Measurements from ENCODE around the gene VEPH1. TPM values are rescaled to one million over a fixed set of nuclear protein-coding genes. Genes with fewer than 3 reads are reported as not detected.

VEPH1 gene
- total RNA-seq, 1 experiment from 2014 or later = 35.1 TPM

DNA sequence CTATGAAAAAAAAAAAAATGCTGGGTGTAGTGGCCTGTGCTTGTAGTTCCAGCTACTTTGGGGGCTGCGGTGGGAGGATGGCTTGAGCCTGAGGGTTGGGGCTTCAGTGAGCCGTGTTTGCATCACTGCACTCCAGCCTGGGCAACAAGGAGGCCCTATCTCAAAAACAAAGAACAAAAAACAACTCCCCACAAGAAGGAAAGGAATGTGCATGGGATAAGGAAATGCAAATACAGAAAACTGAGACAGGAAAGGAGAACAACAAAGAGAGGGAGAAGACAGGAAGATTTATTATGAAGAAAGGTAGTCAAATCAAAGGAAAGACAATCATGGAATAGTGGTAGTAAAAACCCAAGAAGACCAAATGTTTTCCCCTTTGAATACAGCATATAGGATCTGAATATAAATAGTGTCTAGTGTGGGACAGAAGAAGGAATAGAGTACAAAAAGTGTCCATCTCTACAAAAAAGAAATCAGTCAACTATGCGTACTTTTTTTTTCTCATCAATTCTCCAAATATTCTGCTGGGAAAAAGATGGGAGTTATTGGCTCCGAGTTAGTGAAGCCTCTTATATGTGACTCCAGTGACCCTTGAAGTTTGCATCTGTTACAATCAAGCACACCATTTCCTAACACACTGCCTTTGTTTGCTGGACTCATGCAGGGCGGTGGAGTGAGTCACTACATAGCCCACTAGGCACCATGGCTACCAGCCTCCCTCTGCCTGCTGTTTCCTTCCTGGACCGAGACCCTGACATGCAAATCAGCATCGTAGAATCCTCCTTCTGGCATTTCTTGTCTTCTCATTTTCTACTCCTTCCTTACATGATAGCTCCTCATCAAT lies 167.8 kb downstream of the VEPH1 start:
- CTCF ChIA-PET = interaction anchor here (0.8 kb wide), 1 partner anchor 174 kb away, joined by 3 read pairs; no protein-coding TSS in a partner anchor
- H3K4me1 Mint-ChIP-seq (ENCODE audit: low read depth, unreplicated experiment) = peaks cover 26% of the 10 kb centered on the region
- no peaks in the 10 kb centered on the region for H3K9me3 Mint-ChIP-seq (ENCODE audit: low read depth, unreplicated experiment)
- TF ChIP-seq, protein P1, sequence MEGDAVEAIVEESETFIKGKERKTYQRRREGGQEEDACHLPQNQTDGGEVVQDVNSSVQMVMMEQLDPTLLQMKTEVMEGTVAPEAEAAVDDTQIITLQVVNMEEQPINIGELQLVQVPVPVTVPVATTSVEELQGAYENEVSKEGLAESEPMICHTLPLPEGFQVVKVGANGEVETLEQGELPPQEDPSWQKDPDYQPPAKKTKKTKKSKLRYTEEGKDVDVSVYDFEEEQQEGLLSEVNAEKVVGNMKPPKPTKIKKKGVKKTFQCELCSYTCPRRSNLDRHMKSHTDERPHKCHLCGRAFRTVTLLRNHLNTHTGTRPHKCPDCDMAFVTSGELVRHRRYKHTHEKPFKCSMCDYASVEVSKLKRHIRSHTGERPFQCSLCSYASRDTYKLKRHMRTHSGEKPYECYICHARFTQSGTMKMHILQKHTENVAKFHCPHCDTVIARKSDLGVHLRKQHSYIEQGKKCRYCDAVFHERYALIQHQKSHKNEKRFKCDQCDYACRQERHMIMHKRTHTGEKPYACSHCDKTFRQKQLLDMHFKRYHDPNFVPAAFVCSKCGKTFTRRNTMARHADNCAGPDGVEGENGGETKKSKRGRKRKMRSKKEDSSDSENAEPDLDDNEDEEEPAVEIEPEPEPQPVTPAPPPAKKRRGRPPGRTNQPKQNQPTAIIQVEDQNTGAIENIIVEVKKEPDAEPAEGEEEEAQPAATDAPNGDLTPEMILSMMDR (IDR thresholded peaks at IDR 0.05; ENCODE audit: unreplicated experiment) = no peak
- no peaks in the 10 kb centered on the region for H3K36me3 Mint-ChIP-seq (ENCODE audit: insufficient read depth, unreplicated experiment)
- intact Hi-C loops (cut with micrococcal nuclease; ENCODE audit: unreplicated experiment) = no loop called here
- no peaks in the 10 kb centered on the region for H3K27me3 Mint-ChIP-seq (ENCODE audit: unreplicated experiment)
- peak; percentile 84 for DNase-seq
- peak overlapping the region; percentile 1 for H3K4me3 Mint-ChIP-seq (ENCODE audit: low read depth, unreplicated experiment)
- no TSS peak for BruUV-seq (replicated peaks)
- peak overlapping the region; percentile 64 for H3K27ac Mint-ChIP-seq (ENCODE audit: unreplicated experiment)

DNA sequence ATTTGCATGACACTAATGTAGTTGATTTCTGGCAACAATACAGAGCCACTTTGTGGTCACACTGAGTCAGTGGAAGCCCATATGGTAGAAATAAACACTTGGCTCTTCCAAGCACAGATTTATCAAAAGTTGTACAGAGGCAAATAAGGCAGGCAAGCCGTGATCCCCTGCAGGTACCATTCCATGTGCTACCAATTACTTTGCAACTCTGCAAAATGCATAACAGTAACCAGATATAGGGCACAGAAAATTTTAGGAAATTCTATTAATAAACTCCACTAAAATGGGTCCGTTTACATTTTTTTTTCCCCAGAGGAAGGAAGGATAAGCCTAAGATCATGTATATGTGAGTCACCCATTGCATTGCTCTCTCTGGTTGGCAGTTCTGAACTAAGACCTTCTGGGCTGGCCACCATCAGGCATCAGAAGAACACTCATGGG lies 169.6 kb downstream of the VEPH1 start:
- no peaks in the 10 kb centered on the region for H3K27me3 Mint-ChIP-seq (ENCODE audit: unreplicated experiment)
- peaks cover 26% of the 10 kb centered on the region for H3K4me1 Mint-ChIP-seq (ENCODE audit: low read depth, unreplicated experiment)
- TF ChIP-seq, protein P1 (IDR thresholded peaks at IDR 0.05; ENCODE audit: unreplicated experiment) = no peak
- no peak overlapping the region for H3K27ac Mint-ChIP-seq (ENCODE audit: unreplicated experiment)
- H3K9me3 Mint-ChIP-seq (ENCODE audit: low read depth, unreplicated experiment) = no peaks in the 10 kb centered on the region
- no peak overlapping the region for H3K4me3 Mint-ChIP-seq (ENCODE audit: low read depth, unreplicated experiment)
- no TSS peak for BruUV-seq (replicated peaks)
- CTCF ChIA-PET = no interaction called here
- no peaks in the 10 kb centered on the region for H3K36me3 Mint-ChIP-seq (ENCODE audit: insufficient read depth, unreplicated experiment)
- intact Hi-C loops (cut with micrococcal nuclease; ENCODE audit: unreplicated experiment) = no loop called here
- no peak for DNase-seq

DNA sequence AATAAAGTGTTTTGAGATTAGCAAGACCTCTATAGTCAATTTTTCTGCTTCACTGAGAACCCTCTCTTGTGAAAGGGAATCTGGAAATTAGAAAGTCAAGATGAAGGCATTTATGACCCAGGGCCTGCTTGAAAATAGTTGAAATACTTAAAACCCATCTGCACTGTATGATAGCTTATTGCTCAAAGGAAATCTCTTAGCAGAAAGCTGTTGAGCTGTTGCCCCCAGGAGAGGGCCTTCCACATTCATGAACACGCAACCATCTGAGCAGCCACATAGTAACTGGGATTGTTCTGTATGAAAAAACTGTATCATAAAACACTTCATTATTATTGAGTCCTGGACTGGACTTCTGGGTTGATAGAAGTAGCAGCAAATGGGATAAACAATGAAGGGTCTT lies 173.0 kb downstream of the VEPH1 start:
- BruUV-seq (replicated peaks) = no TSS peak
- H3K4me1 Mint-ChIP-seq (ENCODE audit: low read depth, unreplicated experiment) = peaks cover 10% of the 10 kb centered on the region
- no peaks in the 10 kb centered on the region for H3K36me3 Mint-ChIP-seq (ENCODE audit: insufficient read depth, unreplicated experiment)
- no peak overlapping the region for H3K4me3 Mint-ChIP-seq (ENCODE audit: low read depth, unreplicated experiment)
- H3K27ac Mint-ChIP-seq (ENCODE audit: unreplicated experiment) = no peak overlapping the region
- no peaks in the 10 kb centered on the region for H3K27me3 Mint-ChIP-seq (ENCODE audit: unreplicated experiment)
- H3K9me3 Mint-ChIP-seq (ENCODE audit: low read depth, unreplicated experiment) = peaks cover 2% of the 10 kb centered on the region
- TF ChIP-seq, protein P1 (IDR thresholded peaks at IDR 0.05; ENCODE audit: unreplicated experiment) = no peak
- intact Hi-C loops (cut with micrococcal nuclease; ENCODE audit: unreplicated experiment) = no loop called here
- no peak for DNase-seq
- CTCF ChIA-PET = interaction anchor here (0.6 to 1.1 kb wide), 2 partner anchors 11 to 118 kb away, joined by 3 to 4 read pairs; no protein-coding TSS in a partner anchor

DNA sequence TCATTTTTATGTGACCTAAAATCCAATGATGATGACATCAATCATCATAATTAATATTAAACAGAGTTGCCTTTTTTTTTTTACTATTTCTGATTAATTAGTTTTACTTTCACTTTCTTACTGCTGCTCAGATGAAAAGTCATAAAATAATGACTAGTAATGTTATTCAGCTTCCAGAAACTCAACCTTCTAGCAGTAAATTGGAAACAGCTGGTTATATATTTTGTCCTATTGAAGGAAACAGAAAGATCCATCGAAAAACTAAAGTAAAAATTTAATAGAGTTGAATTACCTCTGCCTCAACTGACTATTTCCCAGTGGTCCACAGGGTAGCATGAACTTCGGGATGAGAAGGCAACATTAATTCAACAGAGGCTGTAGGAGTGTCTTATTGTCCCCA lies 173.7 kb downstream of the VEPH1 start:
- H3K4me3 Mint-ChIP-seq (ENCODE audit: low read depth, unreplicated experiment) = no peak overlapping the region

More for the DNA sequence above, 173.7 kb downstream of the VEPH1 start:
- no peak for DNase-seq
- no TSS peak for BruUV-seq (replicated peaks)
- CTCF ChIA-PET = interaction anchor here (0.6 to 1.9 kb wide), 2 partner anchors 11 to 117 kb away, joined by 4 to 6 read pairs; no protein-coding TSS in a partner anchor
- H3K4me1 Mint-ChIP-seq (ENCODE audit: low read depth, unreplicated experiment) = peaks cover 4% of the 10 kb centered on the region
- H3K9me3 Mint-ChIP-seq (ENCODE audit: low read depth, unreplicated experiment) = peaks cover 2% of the 10 kb centered on the region
- intact Hi-C loops (cut with micrococcal nuclease; ENCODE audit: unreplicated experiment) = no loop called here
- no peaks in the 10 kb centered on the region for H3K27me3 Mint-ChIP-seq (ENCODE audit: unreplicated experiment)
- H3K36me3 Mint-ChIP-seq (ENCODE audit: insufficient read depth, unreplicated experiment) = no peaks in the 10 kb centered on the region
- no peak overlapping the region for H3K27ac Mint-ChIP-seq (ENCODE audit: unreplicated experiment)
- TF ChIP-seq, protein P1 (IDR thresholded peaks at IDR 0.05; ENCODE audit: unreplicated experiment) = no peak
